Neuronal stem cell (in vitro differentiated cells): ENCODE measurements around the gene FSCN2.

ENCODE experiments used
- DNase-seq: peaks from one replicate; pipeline ENCODE4 v3.0.0-alpha.2; 2013; ENCODE audit warnings: low spot score
- H2AFZ ChIP-seq: one replicate; pipeline ENCODE4 v1.6.1; 2013; ENCODE audit warnings: mild to moderate bottlenecking, low read length, inconsistent platforms
- H2AK5ac ChIP-seq: 2 replicates; pipeline ENCODE4 v1.6.1; 2013; ENCODE audit warnings: low read depth, mild to moderate bottlenecking, inconsistent platforms, low read length, moderate library complexity, mixed read lengths
- H2BK120ac ChIP-seq: 2 replicates; pipeline ENCODE4 v1.6.1; 2013; ENCODE audit warnings: low read depth, mild to moderate bottlenecking, inconsistent platforms, low read length, moderate library complexity, mixed read lengths
- H2BK12ac ChIP-seq: one replicate; pipeline ENCODE4 v1.6.1; 2013; ENCODE audit warnings: low read length, inconsistent platforms
- H2BK15ac ChIP-seq: 2 replicates; pipeline ENCODE4 v1.6.1; 2013; ENCODE audit warnings: mild to moderate bottlenecking, low read length, inconsistent platforms, mixed read lengths
- H2BK5ac ChIP-seq: one replicate; pipeline ENCODE4 v1.6.1; 2013; ENCODE audit warnings: inconsistent platforms, mild to moderate bottlenecking, low read length, moderate library complexity
- H3K14ac ChIP-seq: one replicate; pipeline ENCODE4 v1.6.1; 2013; ENCODE audit warnings: low read length, inconsistent platforms
- H3K18ac ChIP-seq: 2 replicates; pipeline ENCODE4 v1.6.1; 2013; ENCODE audit warnings: low read length, inconsistent platforms
- H3K23ac ChIP-seq: 2 replicates; pipeline ENCODE4 v1.6.1; 2013; ENCODE audit warnings: low read depth, mild to moderate bottlenecking, mixed read lengths, low read length, inconsistent platforms; ENCODE audit not compliant: poor library complexity
- H3K27ac ChIP-seq: replicated peaks from 3 replicates; pipeline ENCODE4 v1.5.1; 2013; ENCODE audit warnings: low read length, inconsistent platforms
- H3K27me3 ChIP-seq, 3 experiments: 2 replicates each; pipeline ENCODE4 v1.6.1; 2013; ENCODE audit warnings: low read length in 3 of 3, mild to moderate bottlenecking in 2 of 3, inconsistent platforms in 1 of 3, low read depth in 1 of 3, mixed read lengths in 1 of 3, moderate library complexity in 1 of 3; ENCODE audit not compliant: control insufficient read depth in 3 of 3, insufficient read depth in 3 of 3
- H3K36me3 ChIP-seq, 2 donors: replicated peaks in 1 of 2; 2 replicates each; pipeline ENCODE4 v1.6.1; 2013; ENCODE audit warnings: low read length in 2 of 2; ENCODE audit not compliant: control insufficient read depth in 2 of 2, insufficient read depth in 2 of 2
- H3K4ac ChIP-seq: 2 replicates; pipeline ENCODE4 v1.6.1; 2013; ENCODE audit warnings: inconsistent platforms, mild to moderate bottlenecking, low read length, moderate library complexity
- H3K4me1 ChIP-seq, 2 donors: 1 replicate in 1 of 2; 2 replicates in 1 of 2; pipeline ENCODE4 v1.6.1; 2013; ENCODE audit warnings: low read length in 2 of 2, low read depth in 1 of 2; ENCODE audit not compliant: control insufficient read depth in 2 of 2, insufficient read depth in 1 of 2
- H3K4me2 ChIP-seq: one replicate; pipeline ENCODE4 v1.6.1; 2013; ENCODE audit warnings: mild to moderate bottlenecking, low read length, inconsistent platforms; ENCODE audit not compliant: insufficient read depth, poor library complexity, severe bottlenecking
- H3K4me3 ChIP-seq, 2 donors: 2 replicates each; pipeline ENCODE4 v1.5.1; 2013; ENCODE audit warnings: low read length in 2 of 2, mild to moderate bottlenecking in 2 of 2, inconsistent platforms in 1 of 2, moderate library complexity in 1 of 2
- H3K79me1 ChIP-seq: one replicate; pipeline ENCODE4 v1.6.1; 2013; ENCODE audit warnings: low read depth, mild to moderate bottlenecking, inconsistent platforms, low read length, moderate library complexity
- H3K9ac ChIP-seq: one replicate; pipeline ENCODE4 v1.6.1; 2013; ENCODE audit warnings: mild to moderate bottlenecking, low read depth, low read length, inconsistent platforms; ENCODE audit not compliant: poor library complexity
- H3K9me3 ChIP-seq, 2 donors: replicated peaks in 1 of 2; 2 replicates each; pipeline versions ENCODE3 to v1.6.1; 2013; ENCODE audit warnings: low read length in 2 of 2, mild to moderate bottlenecking in 2 of 2, inconsistent platforms in 1 of 2, low read depth in 1 of 2, mixed read lengths in 1 of 2, moderate library complexity in 1 of 2; ENCODE audit not compliant: control insufficient read depth in 2 of 2, insufficient read depth in 1 of 2
- H4K8ac ChIP-seq: one replicate; pipeline ENCODE4 v1.6.1; 2013; ENCODE audit warnings: low read depth, mild to moderate bottlenecking, inconsistent platforms, low read length, moderate library complexity
- H4K91ac ChIP-seq: one replicate; pipeline ENCODE4 v1.6.1; 2013; ENCODE audit warnings: low read length, low read depth, mild to moderate bottlenecking, inconsistent platforms; ENCODE audit not compliant: poor library complexity
- WGBS, 2 donors: extraction: QIAGEN DNeasy Blood & Tissue Kit; methylation state at CpG; one replicate each; pipeline ENCODE4 v1.1.7; 2013; ENCODE audit warnings: missing lambda C conversion rate in 2 of 2, mixed read lengths in 1 of 2; ENCODE audit not compliant: insufficient read length in 2 of 2, insufficient replicate concordance in 1 of 2; ENCODE audit errors: extremely low coverage in 2 of 2; 5-methylcytosine and 5-hydroxymethylcytosine counted together

FSCN2 gene

DNA sequence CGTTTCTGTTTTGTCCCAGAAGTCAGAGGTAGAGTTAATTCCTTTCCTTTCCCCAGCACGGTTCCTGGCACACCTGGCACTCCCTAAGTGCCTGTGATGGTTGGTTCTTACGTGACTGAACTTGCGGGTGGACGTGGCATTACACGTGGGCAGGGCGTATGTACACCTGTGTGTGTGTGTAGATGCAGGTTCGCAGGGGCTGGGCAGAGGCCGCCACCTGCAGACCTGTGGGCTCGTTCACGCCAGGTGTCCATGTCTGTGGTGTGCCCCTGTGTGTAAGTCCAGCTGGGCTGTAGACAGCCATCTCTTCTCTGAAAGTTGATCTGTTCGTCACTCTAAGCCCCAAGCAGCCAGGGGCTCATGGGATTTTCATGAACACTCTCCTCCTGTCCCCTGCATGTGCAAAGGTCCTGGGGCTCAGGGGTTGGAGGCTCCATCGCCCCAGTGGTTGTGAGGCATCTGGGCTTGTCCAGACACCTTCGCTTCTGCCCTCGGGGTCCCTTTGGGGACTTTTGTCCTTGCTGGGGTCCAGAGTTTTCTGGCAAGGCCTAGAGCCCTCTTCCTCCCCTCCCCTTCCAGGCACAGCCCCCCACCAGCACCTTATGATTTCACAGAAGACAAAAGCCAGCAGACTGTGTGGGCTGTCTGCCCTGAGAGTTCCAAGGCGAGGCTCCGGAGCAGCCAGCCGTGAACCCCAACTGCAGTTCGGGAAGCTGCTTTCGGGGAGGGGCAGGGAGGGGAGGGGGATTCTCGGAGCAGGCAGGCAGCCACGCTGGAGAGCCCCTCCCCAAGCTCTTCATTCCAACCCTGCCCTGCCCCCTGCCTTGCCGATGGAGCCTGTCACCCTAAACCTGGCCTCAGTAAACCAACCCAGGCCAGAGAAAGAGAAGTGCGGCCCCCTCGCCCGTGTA, 5.4 kb upstream of the FSCN2 start:
- Histone ChIP-seq H3K9me3 (no peaks in the 10 kb centered on the region), H2AK5ac (peak overlapping the region; percentile 99), H3K9ac (peak overlapping the region; percentile 64), H3K18ac (peak overlapping the region; percentile 64), H3K27ac (no peak overlapping the region), H2BK15ac (no peak overlapping the region), H4K91ac (no peak overlapping the region), H2BK5ac (peak overlapping the region; percentile 33), H3K4me1 (peaks cover 25 to 32% of the 10 kb centered on the region in 2 donors), H2BK120ac (no peak overlapping the region), H3K27me3 (peaks cover 9 to 37% (median 14%) of the 10 kb centered on the region in 3 experiments), H3K23ac (peak overlapping the region; percentile 47), H3K14ac (peak overlapping the region; percentile 5), H2AFZ (peak overlapping the region; percentile 68), H3K79me1 (peaks cover 5% of the 10 kb centered on the region), H3K4me2 (no peak overlapping the region), H3K36me3 (no peaks in the 10 kb centered on the region), H3K4me3 (no peak overlapping the region), H4K8ac (no peak overlapping the region), H2BK12ac (peak overlapping the region; percentile 47), H3K4ac (no peak overlapping the region)
- peak; percentile 70 for DNase-seq
- no CpG with 5 or more reads among the region's 26 CpGs for WGBS, 2 donors

- no CpG with 5 or more reads among the region's 17 CpGs for WGBS, 2 donors
- Histone ChIP-seq H4K8ac (no peak overlapping the region), H2BK12ac (peak overlapping the region; percentile 58)
These were observed 4.7 kb upstream of the FSCN2 start for GRCh38 chr17:81523402-81524038.

DNA sequence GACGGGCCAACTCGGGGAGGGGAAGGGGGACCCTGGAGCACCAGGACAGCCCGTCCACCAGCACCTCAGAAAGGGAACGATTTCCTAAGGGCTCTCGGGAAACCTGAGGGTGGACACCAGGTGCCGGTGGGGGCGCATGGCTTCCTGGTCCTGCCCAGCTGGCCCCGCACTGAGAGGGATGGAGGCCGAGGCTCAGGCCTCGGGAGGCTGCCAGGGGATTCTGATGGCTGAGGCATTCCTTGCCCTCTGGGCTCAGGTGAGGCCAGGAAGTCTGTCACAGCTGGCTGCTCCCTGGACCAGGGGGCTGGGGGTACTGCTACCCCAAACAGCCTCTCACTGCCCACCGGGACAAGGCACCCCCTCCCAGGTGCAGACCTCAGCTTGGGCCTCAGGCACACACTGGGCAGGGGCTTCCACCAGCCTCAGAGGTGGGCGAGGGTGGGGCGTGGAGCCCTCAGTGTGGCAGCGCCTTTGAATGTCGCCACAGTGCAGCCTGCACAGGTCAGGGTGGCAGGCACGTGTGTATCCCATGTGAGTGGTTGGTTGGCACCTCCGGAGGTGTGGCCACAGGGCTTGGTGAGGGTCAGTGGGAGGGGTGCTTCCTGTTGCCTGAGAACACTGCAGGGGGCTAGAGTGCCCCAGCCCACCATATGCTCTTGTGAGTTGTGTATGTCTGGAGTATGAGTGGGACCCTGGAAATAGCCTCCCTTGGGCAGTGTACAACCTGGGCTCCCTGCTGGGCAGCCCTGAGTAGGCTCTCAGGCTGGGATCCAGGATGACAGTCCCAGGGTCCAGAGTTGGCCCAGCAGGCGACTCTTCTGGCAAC, 3.9 kb upstream of the FSCN2 start:
- Histone ChIP-seq H3K27me3 (peaks cover 6 to 22% (median 15%) of the 10 kb centered on the region in 3 experiments), H2AK5ac (peak overlapping the region; percentile 99), H3K9ac (peak overlapping the region; percentile 55), H3K9me3 (no peaks in the 10 kb centered on the region), H3K4me3 (no peak overlapping the region), H3K23ac (peak overlapping the region; percentile 80), H4K8ac (no peak overlapping the region), H3K18ac (peak overlapping the region; percentile 91), H2BK15ac (peak overlapping the region; percentile 98), H3K36me3 (no peaks in the 10 kb centered on the region), H3K4ac (peak overlapping the region; percentile 97), H3K27ac (no peak overlapping the region), H3K4me2 (no peak overlapping the region), H2AFZ (no peak overlapping the region), H3K14ac (peak overlapping the region; percentile 91), H2BK12ac (peak overlapping the region; percentile 99), H2BK120ac (no peak overlapping the region), H3K79me1 (peaks cover 5% of the 10 kb centered on the region), H2BK5ac (peak overlapping the region; percentile 33), H4K91ac (peak overlapping the region; percentile 46), H3K4me1 (peaks cover 14 to 25% of the 10 kb centered on the region in 2 donors)
- no CpG with 5 or more reads among the region's 18 CpGs for WGBS, 2 donors
- no peak for DNase-seq

More at GRCh38 chr17:81523402-81524038, 4.7 kb upstream of the FSCN2 start:
- peak overlapping the region; percentile 33 for H3K4me2 ChIP-seq
- no peak overlapping the region for H3K27ac ChIP-seq
- H3K23ac ChIP-seq = peak overlapping the region; percentile 80
- H2AK5ac ChIP-seq = peak overlapping the region; percentile 99
- H3K4me3 ChIP-seq = peak overlapping the region in 1 of 2 donors; percentile 51
- no peaks in the 10 kb centered on the region for H3K9me3 ChIP-seq
- peak overlapping the region; percentile 91 for H3K18ac ChIP-seq
- peak overlapping the region; percentile 77 for H3K9ac ChIP-seq
- no peak overlapping the region for H4K91ac ChIP-seq
- DNase-seq = no peak
- H2AFZ ChIP-seq = peak overlapping the region; percentile 68
- H3K36me3 ChIP-seq = no peaks in the 10 kb centered on the region
- peak overlapping the region; percentile 76 for H3K4ac ChIP-seq
- peaks cover 5% of the 10 kb centered on the region for H3K79me1 ChIP-seq
- H3K14ac ChIP-seq = peak overlapping the region; percentile 91
- peaks cover 21 to 28% of the 10 kb centered on the region in 2 donors for H3K4me1 ChIP-seq
- no peak overlapping the region for H2BK120ac ChIP-seq
- peaks cover 11 to 30% (median 12%) of the 10 kb centered on the region in 3 experiments for H3K27me3 ChIP-seq
- H2BK15ac ChIP-seq = peak overlapping the region; percentile 98
- peak overlapping the region; percentile 33 for H2BK5ac ChIP-seq
